Mesothelial cell of epicardium (in vitro differentiated cells): ENCODE data around the gene AGBL4. TPM values are rescaled to one million over a fixed set of nuclear protein-coding genes. Genes with fewer than 3 reads are reported as not detected.
"Not testable (repeated sequence)": the region's sequence is repeated elsewhere in the genome, so short reads cannot be mapped to it uniquely, and the experiment has no call there.

Experiments
- DNase-seq, 2 experiments: peaks; one replicate each; pipeline ENCODE4 v3.0.0; 2021; ENCODE audit warnings: low spot score in 2 of 2; ENCODE audit not compliant: unreplicated experiment in 2 of 2
- H3K27ac Mint-ChIP-seq: 2 replicates; pipeline ENCODE4 v1.8.0; 2021; ENCODE audit warnings: mixed read lengths
- H3K27me3 Mint-ChIP-seq: 2 replicates; pipeline ENCODE4 v1.8.0; 2021; ENCODE audit warnings: low read depth, mixed read lengths
- H3K36me3 Mint-ChIP-seq: 2 replicates; pipeline ENCODE4 v1.8.0; 2021; ENCODE audit warnings: mixed read lengths
- H3K4me1 Mint-ChIP-seq: 2 replicates; pipeline ENCODE4 v1.8.0; 2021; ENCODE audit warnings: mixed read lengths
- H3K4me3 Mint-ChIP-seq: 2 replicates; pipeline ENCODE4 v1.8.0; 2021; ENCODE audit warnings: mild to moderate bottlenecking, moderate library complexity, mixed read lengths
- H3K9me3 Mint-ChIP-seq: 2 replicates; pipeline ENCODE4 v1.8.0; 2021; ENCODE audit warnings: mixed read lengths
- total RNA-seq: library from RNA; stranded (reverse); gene quantifications from 3 replicates; pipeline ENCODE4 v1.2.1, GENCODE V29; 2021
- TF ChIP-seq, protein P1 (sequence below): fragments of 200-600 bp; sonication (generic); IDR thresholded peaks from one replicate; pipeline ENCODE4 v1.5.0; 2021; ENCODE audit warnings: antibody characterized with exemption; ENCODE audit not compliant: unreplicated experiment

Gene AGBL4
- total RNA-seq, 1 donor from 2014 or later: 0.42 TPM

DNA sequence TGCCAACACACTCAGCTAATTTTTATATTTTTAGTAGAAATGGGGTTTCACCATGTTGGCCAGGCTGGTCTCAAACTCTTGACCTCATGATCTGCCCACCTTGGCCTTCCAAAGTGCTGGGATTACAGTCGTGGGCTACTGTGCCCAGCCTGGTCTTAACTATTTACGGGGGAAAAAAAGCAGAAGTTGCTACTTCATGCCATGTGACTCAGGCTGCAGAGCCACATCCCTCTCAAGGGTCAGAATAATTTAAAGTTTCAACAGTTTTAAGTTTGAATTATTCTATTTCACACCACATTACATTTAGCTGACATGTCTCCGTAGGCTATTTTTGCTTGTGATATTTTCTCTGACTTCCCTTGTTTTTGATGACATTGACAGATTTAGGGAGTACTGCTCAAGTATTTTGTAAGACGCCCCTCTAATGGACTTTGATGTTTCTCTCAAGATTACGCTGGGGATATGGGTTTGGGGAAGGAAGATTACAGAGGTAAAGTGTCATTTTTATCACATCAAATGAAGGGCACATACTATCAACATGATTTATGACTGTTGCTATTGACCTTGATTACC, 14.6 kb upstream of the AGBL4 start:
- no peak for DNase-seq
- Mint-ChIP-seq H3K9me3 (peaks cover 76% of the 10 kb centered on the region), H3K27me3 (no peaks in the 10 kb centered on the region), H3K4me3 (no peak overlapping the region), H3K27ac (no peak overlapping the region), H3K36me3 (no peaks in the 10 kb centered on the region), H3K4me1 (no peaks in the 10 kb centered on the region)
- TF ChIP-seq, protein P1, sequence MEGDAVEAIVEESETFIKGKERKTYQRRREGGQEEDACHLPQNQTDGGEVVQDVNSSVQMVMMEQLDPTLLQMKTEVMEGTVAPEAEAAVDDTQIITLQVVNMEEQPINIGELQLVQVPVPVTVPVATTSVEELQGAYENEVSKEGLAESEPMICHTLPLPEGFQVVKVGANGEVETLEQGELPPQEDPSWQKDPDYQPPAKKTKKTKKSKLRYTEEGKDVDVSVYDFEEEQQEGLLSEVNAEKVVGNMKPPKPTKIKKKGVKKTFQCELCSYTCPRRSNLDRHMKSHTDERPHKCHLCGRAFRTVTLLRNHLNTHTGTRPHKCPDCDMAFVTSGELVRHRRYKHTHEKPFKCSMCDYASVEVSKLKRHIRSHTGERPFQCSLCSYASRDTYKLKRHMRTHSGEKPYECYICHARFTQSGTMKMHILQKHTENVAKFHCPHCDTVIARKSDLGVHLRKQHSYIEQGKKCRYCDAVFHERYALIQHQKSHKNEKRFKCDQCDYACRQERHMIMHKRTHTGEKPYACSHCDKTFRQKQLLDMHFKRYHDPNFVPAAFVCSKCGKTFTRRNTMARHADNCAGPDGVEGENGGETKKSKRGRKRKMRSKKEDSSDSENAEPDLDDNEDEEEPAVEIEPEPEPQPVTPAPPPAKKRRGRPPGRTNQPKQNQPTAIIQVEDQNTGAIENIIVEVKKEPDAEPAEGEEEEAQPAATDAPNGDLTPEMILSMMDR: no peak

DNA sequence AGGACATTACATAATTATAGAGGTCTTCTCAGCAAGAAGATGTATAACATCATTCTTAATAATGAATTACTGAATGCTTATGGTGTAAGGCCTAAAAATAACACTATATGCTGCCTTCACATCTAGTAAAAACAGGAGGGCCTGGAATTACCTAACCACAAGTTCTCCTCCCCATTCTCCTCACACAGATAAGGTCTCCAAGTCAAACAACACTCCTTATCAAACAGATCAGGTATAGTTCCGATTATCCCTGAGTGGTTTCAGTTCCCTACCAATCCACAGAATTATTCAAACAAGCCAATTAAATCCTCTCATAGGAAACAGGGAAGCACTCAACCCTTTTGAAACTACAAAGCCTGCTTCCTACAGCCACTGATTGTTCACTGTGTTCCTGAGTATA, 4.0 kb upstream of the AGBL4 start:
- H3K36me3 Mint-ChIP-seq: peaks cover 4% of the 10 kb centered on the region
- H3K4me3 Mint-ChIP-seq: no peak overlapping the region
- H3K9me3 Mint-ChIP-seq: peaks cover 42% of the 10 kb centered on the region
- TF ChIP-seq, protein P1: no peak
- no peak for DNase-seq
- no peaks in the 10 kb centered on the region for H3K4me1 Mint-ChIP-seq
- no peak overlapping the region for H3K27ac Mint-ChIP-seq
- no peaks in the 10 kb centered on the region for H3K27me3 Mint-ChIP-seq

DNA sequence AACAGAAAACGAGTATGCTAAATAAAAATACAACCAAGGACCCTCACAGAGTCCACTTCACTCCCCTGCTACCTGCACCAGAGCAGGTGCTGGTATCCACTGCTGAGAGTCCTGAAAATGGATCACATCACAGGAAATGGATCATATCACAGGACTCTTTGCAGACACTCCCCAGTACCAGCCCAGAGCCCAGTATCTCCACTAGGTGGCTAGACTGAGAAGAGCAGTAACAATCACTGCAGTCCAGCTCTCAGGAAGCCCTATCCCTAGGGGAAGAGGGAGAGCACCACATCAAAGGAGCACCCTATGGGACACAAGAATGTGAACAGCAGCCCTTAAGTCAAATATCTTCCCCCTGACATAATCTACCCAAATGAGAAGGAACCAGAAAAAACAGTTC, 28.0 kb downstream of the AGBL4 start:
- Mint-ChIP-seq H3K36me3 (no peaks in the 10 kb centered on the region), H3K27me3 (no peaks in the 10 kb centered on the region), H3K9me3 (peaks cover 78% of the 10 kb centered on the region), H3K27ac (no peak overlapping the region), H3K4me3 (no peak overlapping the region), H3K4me1 (no peaks in the 10 kb centered on the region)
- no peak for DNase-seq
- TF ChIP-seq, protein P1: no peak

DNA sequence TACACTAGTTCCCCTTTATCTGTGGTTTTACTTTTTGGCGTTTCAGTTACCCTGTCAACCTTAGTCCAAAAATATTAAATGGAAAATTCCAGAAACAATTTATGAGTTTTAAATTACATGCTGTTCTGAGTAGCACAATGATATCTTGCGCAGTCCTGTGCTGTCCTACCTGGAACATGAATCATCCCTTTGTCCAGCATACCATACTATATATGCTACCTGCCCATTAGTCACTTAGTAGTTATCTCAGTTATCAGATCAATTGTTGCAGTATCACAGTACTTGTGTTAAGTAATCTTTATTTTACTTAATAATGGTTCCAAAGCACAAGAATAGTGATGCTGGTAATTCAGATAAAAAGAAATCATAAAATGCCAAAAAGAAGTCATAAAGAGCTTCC, 52.7 kb downstream of the AGBL4 start:
- TF ChIP-seq, protein P1: no peak
- Mint-ChIP-seq H3K27me3 (no peaks in the 10 kb centered on the region), H3K36me3 (no peaks in the 10 kb centered on the region), H3K4me3 (no peak overlapping the region), H3K4me1 (no peaks in the 10 kb centered on the region), H3K27ac (no peak overlapping the region), H3K9me3 (peaks cover 69% of the 10 kb centered on the region)
- DNase-seq: no peak

DNA sequence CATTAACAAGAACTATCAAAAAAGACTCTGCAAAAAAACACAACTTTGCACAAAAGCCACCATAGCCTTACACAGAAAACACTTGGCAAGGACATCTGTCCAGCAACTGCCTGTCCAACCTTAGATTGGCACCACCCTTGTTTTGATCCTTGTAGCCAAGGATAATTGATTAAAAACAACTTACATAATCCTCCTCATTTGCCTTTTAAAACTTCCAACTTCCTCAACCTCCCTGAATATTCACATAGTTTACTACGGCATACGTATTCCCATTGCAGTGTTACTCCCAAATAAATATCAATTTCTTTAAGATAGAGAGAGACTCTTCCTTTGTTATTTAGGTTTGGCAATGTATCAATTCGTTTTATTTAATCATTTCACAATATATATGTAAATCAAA, 72.4 kb downstream of the AGBL4 start:
- DNase-seq: no peak
- TF ChIP-seq, protein P1: no peak
- H3K36me3 Mint-ChIP-seq: no peaks in the 10 kb centered on the region
- no peaks in the 10 kb centered on the region for H3K27me3 Mint-ChIP-seq
- H3K4me1 Mint-ChIP-seq: no peaks in the 10 kb centered on the region
- H3K9me3 Mint-ChIP-seq: peaks cover 72% of the 10 kb centered on the region
- H3K27ac Mint-ChIP-seq: no peak overlapping the region
- H3K4me3 Mint-ChIP-seq: no peak overlapping the region

DNA sequence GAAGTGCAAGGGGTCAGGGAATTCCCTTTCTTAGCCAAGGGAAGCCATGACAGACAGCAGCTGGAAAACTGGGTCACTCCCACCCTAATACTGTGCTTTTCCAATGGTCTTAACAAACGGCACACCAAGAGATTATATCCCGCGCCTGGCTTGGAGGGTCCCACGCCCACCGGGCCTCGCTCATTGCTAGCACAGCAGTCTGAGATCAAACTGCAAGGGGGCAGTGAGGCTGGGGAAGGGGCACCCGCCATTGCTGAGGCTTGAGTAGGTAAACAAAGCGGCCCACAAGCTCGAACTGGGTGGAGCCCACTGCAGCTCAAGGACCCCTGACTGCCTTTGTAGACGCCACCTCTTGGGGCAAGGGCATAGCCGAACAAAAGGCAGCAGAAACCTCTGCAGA, 108.5 kb downstream of the AGBL4 start:
- not testable (repeated sequence) for H3K4me3 Mint-ChIP-seq, H3K4me1 Mint-ChIP-seq, H3K36me3 Mint-ChIP-seq, H3K27ac Mint-ChIP-seq, DNase-seq, H3K27me3 Mint-ChIP-seq
- peaks cover 59% of the 10 kb centered on the region for H3K9me3 Mint-ChIP-seq
